Keratinocyte (primary cell): ENCODE measurements around the gene SAFB. TPM values are rescaled to one million over a fixed set of nuclear protein-coding genes. Genes with fewer than 3 reads are reported as not detected.

ENCODE experiments used
- DNase-seq: peaks from one replicate; pipeline ENCODE4 v3.0.0-alpha.2; 2011; ENCODE audit warnings: low read depth, missing footprints, low spot score
- FAIRE-seq: peaks from 2 replicates; lab custom pipeline; 2011; peaks lifted over from hg19 to GRCh38; lab: Jason Lieb, UNC
- H2AFZ ChIP-seq: 2 replicates; pipeline ENCODE4 v1.6.0; 2012; ENCODE audit warnings: low read length, control low read depth, inconsistent platforms; ENCODE audit not compliant: control insufficient read depth
- H3K27ac ChIP-seq: 2 replicates; pipeline ENCODE4 v1.5.1; 2011; ENCODE audit warnings: low read length; ENCODE audit not compliant: control insufficient read depth, insufficient read depth
- H3K27me3 ChIP-seq: 3 replicates; pipeline ENCODE4 v1.6.0; 2011; ENCODE audit warnings: low read length; ENCODE audit not compliant: control insufficient read depth, insufficient read depth; ENCODE audit errors: extremely low read depth
- H3K36me3 ChIP-seq, 2 experiments: 2 replicates in 1 of 2; 3 replicates in 1 of 2; pipeline ENCODE4 v1.5.1; 2011; ENCODE audit warnings: low read length in 2 of 2, mild to moderate bottlenecking in 1 of 2; ENCODE audit not compliant: control insufficient read depth in 2 of 2, insufficient read depth in 2 of 2; ENCODE audit errors: extremely low read depth in 1 of 2
- H3K4me1 ChIP-seq: 3 replicates; pipeline ENCODE4 v1.5.1; 2011; ENCODE audit warnings: low read length; ENCODE audit not compliant: control insufficient read depth, insufficient read depth; ENCODE audit errors: extremely low read depth
- H3K4me2 ChIP-seq: 3 replicates; pipeline ENCODE4 v1.6.0; 2011; ENCODE audit warnings: low read depth, low read length; ENCODE audit not compliant: control insufficient read depth, insufficient read depth; ENCODE audit errors: extremely low read depth
- H3K4me3 ChIP-seq, 3 experiments: fragments of 200-600 bp in 1 of 3; sonication (generic) in 1 of 3; 2 replicates in 2 of 3; 3 replicates in 1 of 3; pipeline ENCODE4 v1.5.1; 2011 to 2016; ENCODE audit warnings: low read length in 3 of 3, mild to moderate bottlenecking in 3 of 3, control low read depth in 2 of 3, inconsistent platforms in 1 of 3, low read depth in 1 of 3, mixed read lengths in 1 of 3, mixed run types in 1 of 3, moderate library complexity in 1 of 3; ENCODE audit not compliant: control insufficient read depth in 2 of 3, insufficient read depth in 2 of 3; ENCODE audit errors: extremely low read depth in 1 of 3
- H3K79me2 ChIP-seq: 2 replicates; pipeline ENCODE4 v1.6.0; 2012; ENCODE audit warnings: low read length; ENCODE audit not compliant: control insufficient read depth, insufficient read depth
- H3K9ac ChIP-seq: 3 replicates; pipeline ENCODE4 v1.6.0; 2011; ENCODE audit warnings: low read length; ENCODE audit not compliant: control insufficient read depth, insufficient read depth; ENCODE audit errors: extremely low read depth
- H3K9me1 ChIP-seq: 3 replicates; pipeline ENCODE4 v1.6.0; 2011; ENCODE audit warnings: low read length; ENCODE audit not compliant: control insufficient read depth, insufficient read depth; ENCODE audit errors: extremely low read depth
- H3K9me3 ChIP-seq: 2 replicates; pipeline ENCODE4 v1.5.1; 2012; ENCODE audit warnings: low read depth, low read length; ENCODE audit not compliant: control insufficient read depth
- H4K20me1 ChIP-seq: 3 replicates; pipeline ENCODE4 v1.6.0; 2011; ENCODE audit warnings: low read length; ENCODE audit not compliant: control insufficient read depth, insufficient read depth; ENCODE audit errors: extremely low read depth
- CTCF ChIP-seq, 3 experiments: IDR thresholded peaks in 1 of 3; conservative IDR thresholded peaks in 1 of 3; optimal IDR thresholded peaks in 1 of 3; 2 replicates in 2 of 3; 3 replicates in 1 of 3; pipeline versions ENCODE3 to v1.5.1; 2011; ENCODE audit warnings: low read length in 3 of 3, mild to moderate bottlenecking in 3 of 3, moderate library complexity in 2 of 3, control low read depth in 1 of 3, inconsistent platforms in 1 of 3; ENCODE audit not compliant: insufficient read depth in 2 of 3; ENCODE audit errors: extremely low read depth in 1 of 3
- EZH2 ChIP-seq: IDR thresholded peaks from one replicate; pipeline ENCODE4 v1.6.1; 2012; ENCODE audit warnings: inconsistent platforms, mild to moderate bottlenecking, low read length, moderate library complexity
- dilution Hi-C: fragments of 300-500 bp; cut with MboI; formaldehyde crosslinking; loops from one replicate; pipeline ENCODE4 v1.7.0; 2020; ENCODE audit warnings: low sequenced_read_pairs; ENCODE audit not compliant: extremely low pct_ligation_motif_present
- polyA plus RNA-seq, 5 experiments: library from polyadenylated mRNA; depleted of rRNA in 3 of 5; stranded (reverse) in 3 of 5; stranded (forward) in 1 of 5; unstranded in 1 of 5; fragments of >200 nt; gene quantifications; 1 replicate in 1 of 5; 2 replicates in 3 of 5; 3 replicates in 1 of 5; pipeline versions ENCODE4 v1.2.1 to v1.2.3, GENCODE V29; 2011 to 2012; ENCODE audit warnings: missing spikeins in 2 of 5, low read depth in 1 of 5, low replicate concordance in 1 of 5

Gene SAFB
- polyA plus RNA-seq, 1 donor (not counting 4 experiments of a cell fraction or from before 2014, with no cell fraction given) = 34.0 TPM

GRCh38 chr19:5605362-5605761 lies 17.5 kb upstream of the SAFB start:
- no peak overlapping the region for H3K27ac ChIP-seq
- FAIRE-seq (no peak), DNase-seq (no peak)
- no peak overlapping the region for H3K4me3 ChIP-seq
- no peaks in the 10 kb centered on the region for H3K4me1 ChIP-seq
- no peak for TF ChIP-seq EZH2
- TF ChIP-seq CTCF (optimal IDR thresholded peaks at IDR 0.05 in 1 of 3, IDR thresholded peaks at IDR 0.05 in 1 of 3, conservative IDR thresholded peaks at IDR 0.05 in 1 of 3; ENCODE audit: extremely low read depth in 1 of 3, insufficient read depth in 2 of 3, low read length in 3 of 3) = no peak
- H4K20me1 ChIP-seq = no peaks in the 10 kb centered on the region
- no peaks in the 10 kb centered on the region for H3K9me1 ChIP-seq
- no peak overlapping the region for H3K9ac ChIP-seq
- H3K4me2 ChIP-seq = no peak overlapping the region
- no peaks in the 10 kb centered on the region for H3K27me3 ChIP-seq
- H3K79me2 ChIP-seq = peaks cover 23% of the 10 kb centered on the region
- H2AFZ ChIP-seq = no peak overlapping the region
- H3K9me3 ChIP-seq = no peaks in the 10 kb centered on the region
- H3K36me3 ChIP-seq = peaks cover 24 to 62% of the 10 kb centered on the region in 2 experiments
- dilution Hi-C loops = no loop called here

GRCh38 chr19:5607318-5608275 lies 15.3 kb upstream of the SAFB start:
- no peak overlapping the region for H3K9ac ChIP-seq
- no peak overlapping the region for H3K4me3 ChIP-seq
- no peaks in the 10 kb centered on the region for H3K4me1 ChIP-seq
- peaks cover 18 to 59% of the 10 kb centered on the region in 2 experiments for H3K36me3 ChIP-seq
- FAIRE-seq = no peak
- no peaks in the 10 kb centered on the region for H3K9me1 ChIP-seq
- no peaks in the 10 kb centered on the region for H3K9me3 ChIP-seq
- no peak overlapping the region for H2AFZ ChIP-seq
- H3K4me2 ChIP-seq = no peak overlapping the region
- no peaks in the 10 kb centered on the region for H3K27me3 ChIP-seq
- no peak for DNase-seq
- H3K27ac ChIP-seq = no peak overlapping the region
- dilution Hi-C loops = no loop called here
- peaks cover 23% of the 10 kb centered on the region for H3K79me2 ChIP-seq
- no peaks in the 10 kb centered on the region for H4K20me1 ChIP-seq
- no peak for TF ChIP-seq CTCF (optimal IDR thresholded peaks at IDR 0.05 in 1 of 3, IDR thresholded peaks at IDR 0.05 in 1 of 3, conservative IDR thresholded peaks at IDR 0.05 in 1 of 3; ENCODE audit: extremely low read depth in 1 of 3, insufficient read depth in 2 of 3, low read length in 3 of 3)
- TF ChIP-seq EZH2 = no peak
